H9 (cell line): ENCODE measurements around the gene CNTD1. TPM values are rescaled to one million over a fixed set of nuclear protein-coding genes. Genes with fewer than 3 reads are reported as not detected.

ENCODE experiments used
- DNase-seq: peaks from one replicate; pipeline ENCODE4 v3.0.0-alpha.2; 2017
- H2AFZ ChIP-seq: one replicate; pipeline ENCODE4 v1.6.1; 2013; ENCODE audit warnings: mild to moderate bottlenecking, low read length, control low read depth, moderate library complexity
- H2AK5ac ChIP-seq: 2 replicates; pipeline ENCODE4 v1.6.1; 2013; ENCODE audit warnings: low read length, control low read depth, mixed read lengths; ENCODE audit not compliant: insufficient read length
- H2BK120ac ChIP-seq: one replicate; pipeline ENCODE4 v1.6.1; 2013; ENCODE audit warnings: low read depth, mild to moderate bottlenecking, low read length, control low read depth, inconsistent platforms; ENCODE audit not compliant: poor library complexity, severe bottlenecking
- H2BK12ac ChIP-seq: 2 replicates; pipeline ENCODE4 v1.6.1; 2013; ENCODE audit warnings: low read length, control low read depth, mixed read lengths, low read depth; ENCODE audit not compliant: insufficient read length
- H2BK15ac ChIP-seq: 2 replicates; pipeline ENCODE4 v1.6.1; 2013; ENCODE audit warnings: low read depth, low read length, control low read depth
- H2BK20ac ChIP-seq: one replicate; pipeline ENCODE4 v1.6.1; 2013; ENCODE audit warnings: low read depth, mild to moderate bottlenecking, low read length, control low read depth, inconsistent platforms; ENCODE audit not compliant: poor library complexity, severe bottlenecking
- H2BK5ac ChIP-seq: 2 replicates; pipeline ENCODE4 v1.6.1; 2013; ENCODE audit warnings: low read length, control low read depth, mixed read lengths; ENCODE audit not compliant: insufficient read length
- H3K14ac ChIP-seq: 2 replicates; pipeline ENCODE4 v1.6.1; 2013; ENCODE audit warnings: low read length, control low read depth; ENCODE audit not compliant: insufficient read depth
- H3K18ac ChIP-seq: 2 replicates; pipeline ENCODE4 v1.6.1; 2013; ENCODE audit warnings: low read depth, mild to moderate bottlenecking, mixed read lengths, low read length, control low read depth; ENCODE audit not compliant: insufficient read length
- H3K23ac ChIP-seq: 2 replicates; pipeline ENCODE4 v1.6.1; 2013; ENCODE audit warnings: low read length, control low read depth, mixed read lengths, low read depth; ENCODE audit not compliant: insufficient read length
- H3K23me2 ChIP-seq: 2 replicates; pipeline ENCODE4 v1.6.1; 2013; ENCODE audit warnings: low read depth, mild to moderate bottlenecking, mixed read lengths, low read length, control low read depth; ENCODE audit not compliant: insufficient read length, poor library complexity, severe bottlenecking
- H3K27ac ChIP-seq: 2 replicates; pipeline ENCODE4 v1.5.1; 2013; ENCODE audit warnings: low read length, control low read depth, mixed read lengths, low read depth; ENCODE audit not compliant: insufficient read length
- H3K27me3 ChIP-seq: 2 replicates; pipeline ENCODE4 v1.6.1; 2013; ENCODE audit warnings: low read length, control low read depth, inconsistent platforms; ENCODE audit not compliant: insufficient read depth
- H3K4ac ChIP-seq: 2 replicates; pipeline ENCODE4 v1.6.1; 2013; ENCODE audit warnings: low read depth, mild to moderate bottlenecking, control low read depth, inconsistent platforms, low read length, moderate library complexity
- H3K4me1 ChIP-seq: 2 replicates; pipeline ENCODE4 v1.6.1; 2013; ENCODE audit warnings: low read length, control low read depth, inconsistent platforms; ENCODE audit not compliant: insufficient read depth
- H3K4me2 ChIP-seq: 2 replicates; pipeline ENCODE4 v1.6.1; 2013; ENCODE audit warnings: low read length, control low read depth, mixed read lengths; ENCODE audit not compliant: insufficient read length, insufficient read depth
- H3K56ac ChIP-seq: 2 replicates; pipeline ENCODE4 v1.6.1; 2013; ENCODE audit warnings: low read depth, mild to moderate bottlenecking, mixed read lengths, low read length, control low read depth; ENCODE audit not compliant: insufficient read length
- H3K79me1 ChIP-seq: 2 replicates; pipeline ENCODE4 v1.6.1; 2013; ENCODE audit warnings: low read depth, mild to moderate bottlenecking, moderate library complexity, low read length, control low read depth, inconsistent platforms; ENCODE audit not compliant: insufficient read depth, poor library complexity, severe bottlenecking
- H3K79me2 ChIP-seq: 2 replicates; pipeline ENCODE4 v1.6.1; 2013; ENCODE audit warnings: low read length, control low read depth, inconsistent platforms; ENCODE audit not compliant: insufficient read depth
- H3K9ac ChIP-seq: 2 replicates; pipeline ENCODE4 v1.6.1; 2013; ENCODE audit warnings: low read length, control low read depth, mixed read lengths; ENCODE audit not compliant: insufficient read length; ENCODE audit errors: extremely low read depth
- H3K9me3 ChIP-seq: one replicate; pipeline ENCODE4 v1.6.1; 2013; ENCODE audit warnings: low read depth, low read length, inconsistent platforms; ENCODE audit not compliant: control insufficient read depth
- H3T11ph ChIP-seq: one replicate; pipeline ENCODE4 v1.6.1; 2013; ENCODE audit warnings: mild to moderate bottlenecking, low read length, control low read depth, inconsistent platforms
- H4K20me1 ChIP-seq: one replicate; pipeline ENCODE4 v1.6.1; 2013; ENCODE audit not compliant: control insufficient read depth, insufficient read length, insufficient read depth
- H4K5ac ChIP-seq: 2 replicates; pipeline ENCODE4 v1.6.1; 2013; ENCODE audit warnings: low read depth, mild to moderate bottlenecking, mixed read lengths, low read length, control low read depth; ENCODE audit not compliant: insufficient read length
- H4K8ac ChIP-seq: replicated peaks from 2 replicates; pipeline ENCODE4 v1.6.1; 2013; ENCODE audit warnings: low read length, control low read depth, mixed read lengths, low read depth; ENCODE audit not compliant: insufficient read length
- H4K91ac ChIP-seq: 2 replicates; pipeline ENCODE4 v1.6.1; 2013; ENCODE audit warnings: low read depth, mild to moderate bottlenecking, moderate library complexity, mixed read lengths, low read length, control low read depth; ENCODE audit not compliant: insufficient read length
- H3K27ac Mint-ChIP-seq, 3 experiments: 2 replicates in 2 of 3; 3 replicates in 1 of 3; pipeline ENCODE4 v1.8.0; 2020 to 2021; ENCODE audit warnings: mixed read lengths in 3 of 3, mild to moderate bottlenecking in 1 of 3, moderate library complexity in 1 of 3
- H3K27me3 Mint-ChIP-seq: 2 replicates; pipeline ENCODE4 v1.8.0; 2021; ENCODE audit warnings: low read depth, mild to moderate bottlenecking, moderate library complexity, mixed read lengths
- H3K36me3 Mint-ChIP-seq, 3 experiments: 2 replicates in 2 of 3; 3 replicates in 1 of 3; pipeline ENCODE4 v1.8.0; 2020 to 2021; ENCODE audit warnings: low read depth in 3 of 3, mixed read lengths in 3 of 3; ENCODE audit not compliant: insufficient read depth in 1 of 3
- H3K4me1 Mint-ChIP-seq, 2 experiments: 2 replicates each; pipeline ENCODE4 v1.8.0; 2020; ENCODE audit warnings: mixed read lengths in 2 of 2
- H3K4me3 Mint-ChIP-seq, 2 experiments: 2 replicates in 1 of 2; 3 replicates in 1 of 2; pipeline ENCODE4 v1.8.0; 2020 to 2021; ENCODE audit warnings: mild to moderate bottlenecking in 2 of 2, mixed read lengths in 2 of 2, moderate library complexity in 1 of 2
- H3K9me3 Mint-ChIP-seq, 2 experiments: 2 replicates in 1 of 2; 3 replicates in 1 of 2; pipeline ENCODE4 v1.8.0; 2020; ENCODE audit warnings: mild to moderate bottlenecking in 2 of 2, mixed read lengths in 2 of 2, moderate library complexity in 1 of 2
- WGBS: extraction: QIAGEN DNeasy Blood & Tissue Kit; methylation state at CpG from one replicate; pipeline ENCODE4 v1.1.7; 2013; ENCODE audit warnings: missing lambda C conversion rate, low lambda C conversion rate, mixed read lengths; ENCODE audit not compliant: insufficient read length; ENCODE audit errors: extremely low coverage; 5-methylcytosine and 5-hydroxymethylcytosine counted together
- total RNA-seq: library from RNA; stranded (reverse); gene quantifications from 2 replicates; pipeline ENCODE4 v1.2.1, GENCODE V29; 2021
- TF ChIP-seq, protein P1 (sequence below): fragments of 200-600 bp; sonication (generic); conservative IDR thresholded peaks from 3 replicates; pipeline ENCODE4 v1.8.0; 2021; ENCODE audit warnings: antibody characterized with exemption, mild to moderate bottlenecking

Gene CNTD1
- total RNA-seq, 1 experiment from 2014 or later, result not detected

DNA sequence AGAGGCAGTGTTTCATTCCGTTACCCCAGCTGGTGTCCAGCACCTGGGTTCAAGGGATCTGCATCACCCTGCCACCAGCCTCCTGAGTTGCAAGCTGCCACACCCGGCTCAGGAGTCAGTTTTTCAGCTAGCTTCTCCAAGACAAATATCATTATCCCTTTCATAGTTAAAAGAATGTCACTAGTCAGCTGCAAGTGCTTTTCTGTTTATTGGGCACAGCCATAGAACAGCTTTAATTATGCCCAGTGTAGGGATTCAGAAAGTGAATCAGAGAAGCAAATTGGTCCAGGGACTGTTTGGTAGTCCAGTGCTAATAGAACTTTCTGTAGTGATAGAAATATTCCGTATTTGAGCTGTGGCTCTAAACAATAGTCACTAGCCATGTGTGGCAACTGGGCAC is 49.4 kb downstream of the CNTD1 start:
- Histone ChIP-seq H2BK5ac (no peak overlapping the region), H3K23ac (no peak overlapping the region), H4K5ac (no peak overlapping the region), H2BK20ac (no peak overlapping the region), H2BK120ac (no peak overlapping the region), H3K56ac (no peak overlapping the region), H4K20me1 (no peaks in the 10 kb centered on the region), H3K79me1 (no peaks in the 10 kb centered on the region), H3K18ac (no peak overlapping the region), H3K27me3 (no peaks in the 10 kb centered on the region), H2AFZ (no peak overlapping the region), H2BK15ac (no peak overlapping the region), H3K23me2 (no peaks in the 10 kb centered on the region), H3K14ac (no peak overlapping the region), H3K79me2 (no peaks in the 10 kb centered on the region), H3T11ph (no peak overlapping the region), H3K9me3 (no peaks in the 10 kb centered on the region), H3K9ac (no peak overlapping the region), H4K91ac (no peak overlapping the region), H2BK12ac (no peak overlapping the region), H2AK5ac (no peak overlapping the region), H4K8ac (no peak overlapping the region), H3K27ac (no peak overlapping the region), H3K4me1 (no peaks in the 10 kb centered on the region), H3K4ac (no peak overlapping the region), H3K4me2 (no peak overlapping the region)
- no CpG with 5 or more reads among the region's 3 CpGs for WGBS
- Mint-ChIP-seq H3K4me3 (no peak overlapping the region), H3K27ac (no peak overlapping the region), H3K9me3 (no peaks in the 10 kb centered on the region; a peak in 1 of 5 replicates), H3K4me1 (peaks cover 6 to 8% of the 10 kb centered on the region in 2 experiments; a peak in 2 of 4 replicates), H3K36me3 (peaks cover 17 to 29% (median 24%) of the 10 kb centered on the region in 3 experiments; a peak in 6 of 7 replicates), H3K27me3 (no peaks in the 10 kb centered on the region)
- DNase-seq, result no peak
- TF ChIP-seq, protein P1, sequence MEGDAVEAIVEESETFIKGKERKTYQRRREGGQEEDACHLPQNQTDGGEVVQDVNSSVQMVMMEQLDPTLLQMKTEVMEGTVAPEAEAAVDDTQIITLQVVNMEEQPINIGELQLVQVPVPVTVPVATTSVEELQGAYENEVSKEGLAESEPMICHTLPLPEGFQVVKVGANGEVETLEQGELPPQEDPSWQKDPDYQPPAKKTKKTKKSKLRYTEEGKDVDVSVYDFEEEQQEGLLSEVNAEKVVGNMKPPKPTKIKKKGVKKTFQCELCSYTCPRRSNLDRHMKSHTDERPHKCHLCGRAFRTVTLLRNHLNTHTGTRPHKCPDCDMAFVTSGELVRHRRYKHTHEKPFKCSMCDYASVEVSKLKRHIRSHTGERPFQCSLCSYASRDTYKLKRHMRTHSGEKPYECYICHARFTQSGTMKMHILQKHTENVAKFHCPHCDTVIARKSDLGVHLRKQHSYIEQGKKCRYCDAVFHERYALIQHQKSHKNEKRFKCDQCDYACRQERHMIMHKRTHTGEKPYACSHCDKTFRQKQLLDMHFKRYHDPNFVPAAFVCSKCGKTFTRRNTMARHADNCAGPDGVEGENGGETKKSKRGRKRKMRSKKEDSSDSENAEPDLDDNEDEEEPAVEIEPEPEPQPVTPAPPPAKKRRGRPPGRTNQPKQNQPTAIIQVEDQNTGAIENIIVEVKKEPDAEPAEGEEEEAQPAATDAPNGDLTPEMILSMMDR, result no peak
